Measurements from ENCODE around the gene RFTN1.

DNA sequence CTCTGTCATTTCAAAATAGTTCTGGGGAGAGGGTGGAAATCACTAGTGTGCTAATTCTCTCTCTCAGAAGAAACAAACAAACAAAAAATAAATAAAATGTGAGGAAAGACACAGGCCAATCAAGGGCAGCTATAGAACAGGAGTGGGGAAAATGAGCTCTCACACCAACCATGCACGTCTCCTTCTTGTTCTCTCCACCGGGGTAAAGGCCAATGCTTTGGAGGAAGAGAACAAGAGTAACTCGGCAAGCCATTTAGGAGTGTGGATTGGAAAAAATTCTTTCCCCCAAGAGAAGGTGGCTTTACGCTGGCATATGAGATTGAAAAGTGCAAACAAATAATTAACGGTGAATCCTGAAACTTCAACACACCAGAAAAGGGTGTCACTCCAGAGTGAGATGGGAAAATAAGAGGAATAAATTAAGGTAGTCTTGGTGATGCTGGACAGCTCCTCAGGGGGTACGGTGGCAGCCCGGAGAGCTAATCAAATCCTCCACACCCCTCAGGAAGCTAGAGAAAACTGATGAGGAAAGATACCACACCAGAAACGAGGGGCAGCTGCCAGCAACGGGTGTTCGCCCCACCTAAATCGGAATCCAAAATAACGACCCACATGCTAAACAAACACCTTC, 88.0 kb downstream of the RFTN1 start:
- TF ChIP-seq, protein P1, sequence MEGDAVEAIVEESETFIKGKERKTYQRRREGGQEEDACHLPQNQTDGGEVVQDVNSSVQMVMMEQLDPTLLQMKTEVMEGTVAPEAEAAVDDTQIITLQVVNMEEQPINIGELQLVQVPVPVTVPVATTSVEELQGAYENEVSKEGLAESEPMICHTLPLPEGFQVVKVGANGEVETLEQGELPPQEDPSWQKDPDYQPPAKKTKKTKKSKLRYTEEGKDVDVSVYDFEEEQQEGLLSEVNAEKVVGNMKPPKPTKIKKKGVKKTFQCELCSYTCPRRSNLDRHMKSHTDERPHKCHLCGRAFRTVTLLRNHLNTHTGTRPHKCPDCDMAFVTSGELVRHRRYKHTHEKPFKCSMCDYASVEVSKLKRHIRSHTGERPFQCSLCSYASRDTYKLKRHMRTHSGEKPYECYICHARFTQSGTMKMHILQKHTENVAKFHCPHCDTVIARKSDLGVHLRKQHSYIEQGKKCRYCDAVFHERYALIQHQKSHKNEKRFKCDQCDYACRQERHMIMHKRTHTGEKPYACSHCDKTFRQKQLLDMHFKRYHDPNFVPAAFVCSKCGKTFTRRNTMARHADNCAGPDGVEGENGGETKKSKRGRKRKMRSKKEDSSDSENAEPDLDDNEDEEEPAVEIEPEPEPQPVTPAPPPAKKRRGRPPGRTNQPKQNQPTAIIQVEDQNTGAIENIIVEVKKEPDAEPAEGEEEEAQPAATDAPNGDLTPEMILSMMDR (IDR thresholded peaks at IDR 0.05), result no peak
- TF ChIP-seq POLR2A (IDR thresholded peaks at IDR 0.05), result no peak

Measured in heart left ventricle (tissue), 13 donors.